Stimulated activated CD4-positive, alpha-beta T cell treated with anti-CD3 and anti-CD28 coated beads, Interleukin-2, amount 100 ng/mL, for 48 hours (primary cell): ENCODE results near the gene SLC22A31.
"Not testable (repeated sequence)": the region's sequence is repeated elsewhere in the genome, so short reads cannot be mapped to it uniquely, and the experiment has no call there.

Experiments
- DNase-seq, 2 donors: peaks; one replicate each; pipeline ENCODE4 v3.0.0-alpha.2; 2020

SLC22A31 gene

DNA sequence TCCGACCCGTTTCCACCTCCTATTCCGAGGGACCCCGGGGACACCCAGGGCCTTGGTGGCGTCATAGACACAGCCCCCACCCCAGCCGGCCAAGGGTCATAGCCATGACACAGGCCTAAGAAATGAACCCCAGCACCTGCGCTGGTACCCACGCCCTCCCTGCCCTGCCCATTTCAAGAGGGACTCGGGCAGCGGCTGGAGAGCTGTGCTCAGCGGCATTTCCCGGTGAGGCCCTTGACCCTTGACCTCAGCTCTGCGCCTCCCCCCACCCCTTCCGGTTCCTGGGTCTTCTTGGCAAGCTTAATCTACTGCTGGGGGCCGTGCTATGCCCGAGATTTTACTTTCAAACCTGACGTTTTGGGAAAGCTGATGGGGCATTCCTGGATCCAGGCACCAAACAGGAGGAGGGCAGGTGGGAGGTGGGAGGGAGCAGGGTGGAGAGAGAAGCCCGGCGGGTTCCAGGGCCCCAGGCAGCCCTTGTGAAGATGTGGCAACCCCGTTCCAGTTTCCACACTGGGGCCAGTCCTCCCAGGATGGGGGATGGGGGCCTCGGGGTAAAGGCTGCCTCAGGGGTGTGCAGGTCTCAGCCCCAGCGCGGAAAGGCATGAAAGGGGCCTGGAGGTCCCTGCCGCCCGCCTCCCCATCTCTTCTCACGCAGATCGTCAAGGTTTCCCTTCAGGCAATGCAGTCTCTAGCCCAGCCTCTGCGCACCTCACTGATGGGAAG, at the start of gene SLC22A31:
Gene SLC22A31 (minus strand): TSS at position 414 of the 726 bp plus-strand sequence. CDS start 36 bp downstream, at position 378.
- no peak for DNase-seq

DNA sequence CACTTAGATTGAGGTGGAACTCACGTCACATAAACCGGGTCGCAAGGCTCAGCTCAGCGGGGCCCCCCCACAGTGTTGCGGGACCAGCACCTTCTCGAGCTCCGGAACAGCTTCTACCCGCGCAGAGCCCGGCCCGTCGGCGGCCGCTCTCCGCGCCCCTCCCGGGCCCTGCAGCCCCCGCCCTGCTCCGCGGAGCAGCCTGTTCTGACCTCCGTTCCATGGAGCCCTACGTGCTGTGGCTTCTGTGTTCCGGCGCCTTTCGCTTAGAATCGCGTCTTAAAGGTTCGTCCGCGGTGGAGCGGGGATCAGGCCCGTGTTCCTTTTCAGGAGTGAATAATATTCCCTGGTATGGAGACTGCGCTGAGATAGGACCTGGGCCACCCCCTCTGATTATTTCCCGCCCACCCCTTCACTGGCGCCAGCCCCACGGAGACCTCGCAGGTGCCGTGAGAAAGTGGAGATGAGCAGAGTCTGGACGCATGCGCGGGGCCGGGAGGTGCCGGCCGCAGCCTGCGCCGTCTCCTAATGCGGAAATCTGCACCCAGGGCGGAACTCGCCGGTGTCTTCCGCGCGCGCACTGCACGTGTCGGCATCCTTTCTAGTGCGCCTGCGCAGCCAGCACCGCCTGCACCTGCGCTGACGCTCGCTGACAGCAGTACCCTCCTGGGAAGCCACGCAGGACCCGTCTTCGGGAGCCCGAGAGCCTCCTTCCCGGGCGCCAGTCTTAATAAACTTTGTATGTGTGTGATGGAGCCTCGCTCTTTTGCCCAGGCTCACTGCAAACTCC, 48.1 kb upstream of the SLC22A31 start:
- DNase-seq = no peak

DNA sequence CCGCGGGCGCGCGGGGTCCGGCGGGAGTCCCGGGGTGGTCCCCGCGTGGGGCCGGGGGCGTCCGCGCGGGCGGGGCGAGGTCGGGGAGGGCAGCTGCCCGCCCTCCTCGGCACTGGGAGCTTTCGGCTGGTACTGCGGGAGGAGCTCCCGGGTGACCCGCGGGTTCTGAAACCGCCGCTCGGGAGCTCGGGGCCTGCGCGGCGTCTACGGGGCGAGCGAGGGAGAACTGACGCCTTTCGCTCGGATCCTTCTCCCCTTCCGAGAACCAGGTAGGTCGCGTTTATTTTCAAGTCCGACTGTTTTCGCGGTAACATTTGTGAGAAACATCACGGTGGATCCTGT, 47.4 kb upstream of the SLC22A31 start:
- not testable (repeated sequence) for DNase-seq

- peak; percentile 99 to 100 for DNase-seq
Observed at GRCh38 chr16:89246903-89247733, 46.8 kb upstream of the SLC22A31 start.

- DNase-seq = no peak
Observed at GRCh38 chr16:89246383-89246902, 46.1 kb upstream of the SLC22A31 start.

- DNase-seq = no peak
Observed at GRCh38 chr16:89244754-89245153, 44.4 kb upstream of the SLC22A31 start.

- DNase-seq = not testable (repeated sequence)
Observed at GRCh38 chr16:89244264-89244663, 43.9 kb upstream of the SLC22A31 start.

- DNase-seq = no peak
Observed at GRCh38 chr16:89243664-89244063, 43.3 kb upstream of the SLC22A31 start.

DNA sequence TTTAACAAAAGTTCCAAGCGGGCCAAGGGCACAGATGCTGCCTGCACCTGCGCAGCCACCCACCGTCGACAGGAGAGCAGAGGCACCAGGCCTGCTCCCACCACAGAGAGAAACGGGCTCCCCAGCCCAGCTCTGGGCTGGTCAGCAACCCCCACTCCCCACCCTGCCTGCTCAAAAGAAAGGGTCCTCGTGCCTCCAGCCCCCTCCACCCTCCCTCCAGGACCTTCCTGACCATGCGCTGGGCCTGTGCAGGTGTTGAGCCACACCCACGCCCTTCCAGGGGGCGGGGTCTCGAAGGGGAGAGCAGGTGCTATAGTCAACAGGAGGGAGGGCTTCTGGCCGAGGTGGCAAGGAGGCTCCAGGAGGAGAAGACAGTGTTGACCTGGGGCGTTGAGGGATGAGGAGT, 42.5 kb upstream of the SLC22A31 start:
- no peak for DNase-seq

DNA sequence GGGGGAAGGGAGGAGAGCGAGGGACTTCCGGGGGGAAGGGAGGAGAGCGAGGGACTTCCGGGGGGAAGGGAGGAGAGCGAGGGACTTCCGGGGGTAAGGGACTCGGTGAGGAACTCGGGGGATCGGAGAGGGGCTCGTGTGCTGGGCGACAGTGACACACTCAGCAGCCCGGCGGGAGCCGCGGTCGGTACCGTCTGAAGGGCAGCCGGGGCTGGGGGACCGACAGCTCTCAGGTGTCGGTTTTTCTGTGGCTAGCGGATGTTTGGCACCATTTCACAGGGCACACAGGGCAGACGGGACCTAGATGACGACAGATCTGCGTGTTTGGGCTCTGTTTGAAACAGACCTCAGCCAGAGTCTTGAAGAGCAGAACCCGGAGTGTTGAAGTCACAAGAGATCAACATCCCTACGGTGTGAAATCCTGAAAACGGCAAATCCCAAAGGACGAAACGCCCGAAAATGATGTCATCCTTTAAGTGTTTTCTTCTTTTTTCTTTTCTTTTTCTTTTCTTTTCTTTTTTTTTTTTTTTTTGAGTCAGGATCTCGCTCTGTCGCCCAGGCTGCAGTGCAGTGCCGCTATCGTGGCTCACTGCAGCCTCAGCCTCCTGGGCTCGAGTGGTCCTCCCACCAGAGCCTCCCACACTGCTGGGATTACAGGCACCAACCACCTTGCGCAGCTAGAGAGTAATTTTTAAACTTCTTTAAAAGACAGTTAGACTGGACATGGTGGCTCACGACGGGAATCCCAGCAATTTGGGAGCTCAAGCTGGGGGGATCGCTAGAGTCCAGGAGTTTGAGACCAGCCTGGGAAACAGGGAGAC, 41.1 kb upstream of the SLC22A31 start:
- peak; percentile 51 to 57 for DNase-seq

DNA sequence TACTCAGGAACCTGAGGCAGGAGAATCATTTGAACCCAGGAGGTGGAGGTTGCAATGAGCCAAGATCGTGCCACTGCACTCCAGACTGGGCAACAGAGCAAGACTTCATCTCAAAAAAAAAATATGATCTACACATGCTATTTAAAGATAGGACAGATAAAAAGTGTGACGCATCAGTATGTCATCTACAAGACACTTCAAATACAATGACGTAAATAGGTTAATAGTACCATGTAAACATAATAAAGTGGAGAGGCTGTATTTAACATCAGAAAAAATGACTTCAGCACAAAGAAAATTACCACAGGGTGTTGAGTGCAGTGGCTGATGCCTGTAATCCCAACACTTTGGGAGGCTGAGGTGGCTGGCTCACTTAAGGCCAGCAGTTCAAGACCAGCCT, 37.4 kb upstream of the SLC22A31 start:
- DNase-seq = no peak

GRCh38 chr16:89233678-89234490, 33.5 kb upstream of the SLC22A31 start:
- DNase-seq = no peak

- no peak for DNase-seq
Observed at GRCh38 chr16:89232107-89232506, 31.8 kb upstream of the SLC22A31 start.

DNA sequence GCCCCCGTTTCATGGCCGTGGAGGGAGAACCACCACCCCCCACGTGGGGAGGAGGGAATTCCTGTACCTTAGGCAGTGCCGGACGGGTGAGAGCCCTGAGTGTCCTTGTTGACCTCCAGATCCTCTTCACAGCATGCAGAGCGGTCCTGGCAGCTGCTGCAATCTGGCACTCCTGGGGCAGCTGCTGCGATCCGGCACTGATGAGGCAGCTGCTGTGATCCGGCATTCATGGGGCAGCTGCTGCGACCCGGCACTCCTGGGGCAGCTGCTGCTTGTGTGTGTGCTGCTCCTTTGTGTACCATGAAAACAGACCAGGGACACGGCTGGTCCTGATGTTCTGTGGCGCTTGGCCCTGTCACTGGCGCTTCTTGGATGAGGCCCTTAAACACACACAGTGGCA, 29.9 kb upstream of the SLC22A31 start:
- DNase-seq = no peak

- DNase-seq = no peak
Observed at GRCh38 chr16:89224665-89225064, 24.3 kb upstream of the SLC22A31 start.

- no peak for DNase-seq
Observed at GRCh38 chr16:89222931-89223330, 22.6 kb upstream of the SLC22A31 start.

DNA sequence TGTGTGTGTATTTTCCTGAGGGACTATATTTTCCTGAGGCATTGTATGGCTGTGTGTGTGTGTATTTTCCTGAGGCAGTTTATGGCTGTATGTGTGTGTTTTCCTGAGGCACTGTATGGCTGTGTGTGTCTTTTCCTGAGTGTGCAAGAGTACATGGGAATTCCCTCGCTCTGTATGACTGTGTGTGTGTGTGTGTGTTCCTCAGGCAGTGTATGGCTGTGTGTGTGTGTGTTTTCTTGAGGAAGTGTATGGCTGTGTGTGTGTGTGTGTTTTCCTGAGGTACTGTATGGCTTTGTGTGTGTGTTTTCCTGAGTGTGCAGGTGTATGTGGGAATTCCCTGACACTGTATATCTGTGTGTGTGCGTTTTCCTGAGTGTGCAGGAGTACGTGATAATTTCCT, 21.3 kb upstream of the SLC22A31 start:
- no peak for DNase-seq

- no peak for DNase-seq
Observed at GRCh38 chr16:89219365-89219764, 19.0 kb upstream of the SLC22A31 start.

DNA sequence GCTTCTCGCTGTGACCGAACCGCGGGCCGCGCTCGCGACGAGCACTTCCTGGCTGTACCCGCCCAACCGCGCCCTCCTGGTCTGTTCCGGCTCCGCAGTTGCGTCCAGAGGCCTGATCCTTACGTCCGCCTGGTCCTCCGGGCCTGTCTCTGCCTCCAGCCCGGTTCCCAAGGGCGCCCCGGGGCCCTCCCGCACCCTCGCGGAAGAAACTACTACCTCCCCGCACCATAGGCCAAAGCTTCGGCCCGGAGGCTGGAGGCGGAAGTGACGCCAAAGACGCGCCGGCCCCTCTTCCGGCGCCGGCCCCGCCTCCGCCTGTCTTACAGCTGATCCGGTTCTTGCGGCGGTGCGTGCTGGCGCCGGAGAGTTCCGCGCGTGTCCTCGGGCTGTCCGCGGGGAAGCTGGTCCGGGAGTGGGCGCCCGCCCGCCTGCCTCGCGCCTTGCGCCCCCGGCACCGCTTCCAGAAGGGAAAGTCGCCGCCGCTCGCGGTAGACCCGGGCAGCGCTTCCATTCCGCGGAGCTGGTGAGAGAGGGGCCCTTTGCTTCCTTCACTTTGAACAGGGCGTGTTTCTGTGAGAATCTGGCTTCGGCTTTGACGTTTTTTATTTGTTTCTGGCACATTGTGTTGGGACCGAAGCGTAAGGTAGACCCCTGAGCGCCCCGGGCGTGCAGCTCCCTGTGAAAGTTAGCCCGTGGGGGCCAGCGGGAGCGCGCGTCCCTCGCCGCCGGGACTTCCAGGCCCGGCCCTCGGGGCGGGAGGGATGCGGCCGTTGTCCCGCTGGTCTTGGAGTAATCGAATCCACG, 17.3 kb upstream of the SLC22A31 start, which contains the start of gene ZNF778:
Gene ZNF778 (plus strand): TSS at position 316 of the 804 bp plus-strand sequence. CDS start 3,425 bp downstream, outside the sequence.
- DNase-seq = peak; percentile 71

DNA sequence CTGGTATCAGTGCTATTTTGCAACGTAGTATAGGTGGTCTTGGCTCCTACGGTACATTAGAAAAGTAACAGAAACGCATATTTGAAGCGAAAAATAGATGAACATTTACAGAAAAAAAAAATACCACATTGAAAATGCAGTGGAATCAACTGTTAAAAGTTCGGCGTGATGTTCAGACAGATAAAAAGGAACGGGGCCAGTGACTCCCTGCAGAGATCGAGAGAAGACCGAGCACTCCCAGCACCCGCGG, 16.7 kb upstream of the SLC22A31 start:
- DNase-seq = no peak
